LNCAP (cell line): Measurements from ENCODE around the gene ROBO4.

ENCODE experiments used
- TF ChIP-seq, protein P1 (sequence below): fragments of 450-650 bp; IDR thresholded peaks from 2 replicates; pipeline ENCODE4 v1.5.1; 2017; ENCODE audit warnings: mild to moderate bottlenecking

The ROBO4 gene

DNA sequence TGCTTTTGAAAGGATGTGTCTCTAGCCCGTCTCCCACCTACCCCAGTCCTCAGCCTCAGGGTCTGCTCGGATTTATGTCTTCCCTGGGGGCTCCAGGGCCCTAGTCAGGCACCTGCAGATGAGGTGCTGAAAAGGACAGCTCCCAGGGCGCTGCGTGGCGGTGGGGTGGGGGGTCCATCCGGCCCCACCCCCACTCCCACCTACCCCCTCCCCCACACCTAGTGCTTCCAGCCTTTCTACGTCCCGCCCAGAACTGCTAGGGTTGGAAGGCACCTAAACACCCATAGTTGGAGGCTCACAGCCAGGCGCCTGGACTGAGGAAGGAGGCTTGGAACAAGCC is 33.9 kb downstream of the ROBO4 start:
- TF ChIP-seq, protein P1, sequence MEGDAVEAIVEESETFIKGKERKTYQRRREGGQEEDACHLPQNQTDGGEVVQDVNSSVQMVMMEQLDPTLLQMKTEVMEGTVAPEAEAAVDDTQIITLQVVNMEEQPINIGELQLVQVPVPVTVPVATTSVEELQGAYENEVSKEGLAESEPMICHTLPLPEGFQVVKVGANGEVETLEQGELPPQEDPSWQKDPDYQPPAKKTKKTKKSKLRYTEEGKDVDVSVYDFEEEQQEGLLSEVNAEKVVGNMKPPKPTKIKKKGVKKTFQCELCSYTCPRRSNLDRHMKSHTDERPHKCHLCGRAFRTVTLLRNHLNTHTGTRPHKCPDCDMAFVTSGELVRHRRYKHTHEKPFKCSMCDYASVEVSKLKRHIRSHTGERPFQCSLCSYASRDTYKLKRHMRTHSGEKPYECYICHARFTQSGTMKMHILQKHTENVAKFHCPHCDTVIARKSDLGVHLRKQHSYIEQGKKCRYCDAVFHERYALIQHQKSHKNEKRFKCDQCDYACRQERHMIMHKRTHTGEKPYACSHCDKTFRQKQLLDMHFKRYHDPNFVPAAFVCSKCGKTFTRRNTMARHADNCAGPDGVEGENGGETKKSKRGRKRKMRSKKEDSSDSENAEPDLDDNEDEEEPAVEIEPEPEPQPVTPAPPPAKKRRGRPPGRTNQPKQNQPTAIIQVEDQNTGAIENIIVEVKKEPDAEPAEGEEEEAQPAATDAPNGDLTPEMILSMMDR: no peak

DNA sequence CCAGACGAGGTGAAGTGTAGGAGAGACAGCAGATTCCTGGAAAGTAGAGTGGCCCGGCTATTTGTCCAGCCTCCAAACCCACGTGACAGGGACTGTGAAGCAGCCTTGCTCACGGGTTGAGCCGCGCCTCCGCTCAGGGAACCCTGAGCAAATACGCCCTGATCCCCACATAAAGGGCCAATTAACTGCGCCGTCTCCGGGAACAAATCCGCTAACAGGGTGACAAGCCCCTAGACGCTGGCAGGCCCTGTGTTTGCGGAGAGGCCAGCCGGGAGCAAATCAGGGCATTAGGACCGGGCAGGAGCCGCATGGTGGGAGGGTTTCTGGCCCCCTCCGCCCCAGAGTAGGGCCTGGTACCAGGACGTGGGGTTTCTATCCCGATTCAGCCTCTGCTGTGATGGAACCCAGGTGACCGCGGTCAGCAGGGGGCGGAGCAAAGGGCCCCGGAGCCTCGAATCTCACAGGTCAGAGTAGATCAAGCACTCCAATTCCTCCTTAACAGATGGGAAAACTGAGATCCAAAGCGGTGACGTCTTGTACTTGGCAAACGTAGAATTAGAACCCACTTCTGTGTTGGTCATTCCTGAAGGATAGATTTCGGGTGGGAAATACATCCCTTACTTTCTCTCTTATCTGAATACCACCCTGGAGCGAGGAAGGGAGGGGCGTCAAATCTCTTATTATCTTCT is 34.4 kb downstream of the ROBO4 start:
- TF ChIP-seq, protein P1: no peak

DNA sequence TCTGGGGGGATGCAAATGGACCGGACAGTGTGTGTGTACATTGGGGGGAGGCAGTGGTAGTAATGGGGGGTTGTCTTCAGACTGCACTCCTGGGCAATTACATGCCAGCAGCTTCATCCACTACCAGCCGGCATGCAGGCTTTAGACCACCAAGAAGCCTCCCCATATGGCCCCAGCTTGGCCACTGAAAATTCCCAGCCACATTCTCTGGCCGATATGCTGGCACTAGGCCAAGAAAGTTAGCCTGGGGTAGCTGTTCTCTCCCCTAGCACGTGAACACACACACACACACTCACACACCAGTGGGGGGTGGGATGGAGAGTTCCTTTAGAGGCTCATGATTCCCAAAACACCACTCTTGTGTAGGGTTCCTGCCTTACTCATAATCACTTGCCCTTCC is 36.0 kb downstream of the ROBO4 start:
- TF ChIP-seq, protein P1: no peak

DNA sequence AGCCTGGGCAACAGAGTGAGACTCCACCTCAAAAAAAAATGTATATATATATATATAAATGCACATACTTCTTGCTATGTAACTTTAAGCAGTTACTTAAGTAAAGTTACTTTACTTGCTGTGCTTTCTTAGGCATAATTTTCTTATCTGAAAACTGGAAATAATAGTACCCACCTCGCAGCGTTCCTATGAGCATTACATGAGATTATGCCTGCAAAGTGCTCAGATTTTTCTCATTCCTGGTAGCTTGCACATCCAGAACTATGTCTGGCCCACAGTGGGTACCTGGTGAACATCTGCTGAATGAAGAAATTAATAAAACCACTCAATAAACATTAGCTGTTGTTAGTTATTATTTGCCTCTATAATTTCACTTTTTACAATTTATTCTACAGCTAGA is 38.5 kb downstream of the ROBO4 start:
- TF ChIP-seq, protein P1: no peak

DNA sequence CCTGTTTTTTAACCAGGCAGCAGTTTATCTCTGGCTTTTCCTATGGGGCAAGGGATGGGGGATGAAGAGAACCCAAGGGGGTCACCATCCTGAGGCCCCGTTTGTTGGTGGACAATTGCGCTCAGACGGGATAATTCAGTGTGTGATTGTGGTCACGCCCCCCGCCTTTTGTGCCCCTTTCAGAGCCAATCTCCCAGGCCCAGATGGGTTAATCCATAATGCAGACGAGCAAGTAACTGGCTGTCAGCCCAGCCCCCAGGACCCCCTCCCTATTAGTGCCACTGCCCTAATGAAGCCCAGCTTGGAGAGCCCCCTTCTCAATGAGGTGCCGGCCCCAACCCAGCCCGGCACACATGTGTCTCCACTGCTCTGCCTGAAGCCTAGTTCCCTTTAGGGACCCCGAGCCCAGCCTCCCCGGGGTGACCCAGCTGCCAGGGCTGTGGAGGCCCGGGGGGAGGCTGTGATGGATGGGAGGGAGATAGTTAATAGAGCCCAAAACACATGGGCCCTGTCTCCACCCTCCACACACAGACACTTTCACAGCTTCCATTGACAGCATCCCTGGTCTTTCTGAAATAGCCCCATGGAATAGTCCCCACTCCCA is 51.5 kb downstream of the ROBO4 start:
- TF ChIP-seq, protein P1: no peak

DNA sequence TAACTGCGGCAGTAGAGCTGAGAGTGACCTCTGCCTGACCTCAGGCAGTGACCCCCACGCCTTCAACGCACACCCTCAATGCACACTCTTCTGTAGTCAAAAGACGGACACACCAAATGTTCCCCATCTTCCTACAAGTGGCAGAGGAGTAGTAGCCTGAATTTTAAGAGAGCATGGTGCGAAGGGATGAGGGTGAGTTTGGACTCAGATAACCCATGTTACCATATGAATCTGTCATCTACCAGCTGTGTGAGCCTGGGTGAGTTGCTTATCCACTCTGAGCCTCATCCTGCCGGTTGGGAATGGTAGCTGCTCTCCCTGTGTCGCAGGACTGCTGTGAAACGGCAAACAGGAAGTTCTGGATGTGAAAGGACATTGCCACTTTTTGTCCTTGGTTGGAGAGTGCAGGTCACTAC is 53.0 kb downstream of the ROBO4 start:
- TF ChIP-seq, protein P1: no peak

DNA sequence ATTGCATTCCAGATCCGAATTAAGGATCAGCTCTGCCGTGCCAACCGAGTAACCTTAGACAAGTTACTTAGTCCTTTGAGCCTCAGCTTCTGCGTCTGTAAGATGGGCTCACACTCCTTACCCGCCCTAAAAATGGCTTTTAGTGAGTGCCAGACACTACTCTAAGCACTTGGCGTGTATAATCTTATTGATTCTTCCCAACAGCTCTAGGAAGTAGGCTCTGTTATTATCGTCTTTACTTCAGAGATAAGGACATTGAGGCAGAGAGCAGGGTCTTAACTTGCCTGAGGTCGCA is 54.1 kb downstream of the ROBO4 start:
- TF ChIP-seq, protein P1: no peak

DNA sequence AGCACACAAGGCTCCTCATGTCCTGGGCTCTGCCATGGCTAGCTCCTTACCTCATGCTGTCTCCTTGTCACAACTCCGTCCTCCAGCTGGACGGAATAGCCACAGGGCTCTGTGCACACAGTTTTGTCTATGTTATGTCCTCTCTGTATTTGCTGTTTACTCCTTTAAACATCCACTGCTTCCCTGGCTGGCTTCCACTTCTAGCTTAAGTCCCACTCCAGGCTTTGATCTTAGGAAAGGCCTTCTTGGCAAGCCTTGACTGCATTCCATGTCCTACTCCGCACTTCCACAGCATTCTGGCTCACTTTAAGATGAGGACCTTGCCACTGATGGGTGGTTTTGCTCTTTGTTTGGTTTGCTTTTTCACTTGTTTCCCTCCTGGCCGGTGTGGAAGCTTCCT is 55.4 kb downstream of the ROBO4 start:
- TF ChIP-seq, protein P1: no peak
